ENCODE measurements around the gene EGFR.

DNA sequence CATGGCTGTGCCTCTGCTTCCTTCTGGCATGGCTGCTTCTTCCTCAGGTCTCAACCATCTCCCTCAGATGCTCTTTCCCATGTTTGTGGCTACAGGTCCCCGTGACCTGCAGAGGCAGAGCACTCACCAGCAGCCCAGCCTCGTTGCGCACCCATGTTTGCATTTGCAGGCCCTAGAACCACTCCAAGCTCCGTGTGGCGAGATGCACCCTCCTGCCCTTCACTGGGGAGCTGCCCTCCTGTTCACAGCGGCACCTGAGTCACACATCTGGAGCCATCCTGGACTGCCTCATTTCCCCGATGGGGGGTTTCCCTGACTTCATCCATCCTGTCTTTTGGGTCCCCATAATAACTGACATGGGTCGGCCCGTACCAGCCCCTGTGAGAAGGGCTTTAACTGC is 35.9 kb downstream of the EGFR start:
- TF ChIP-seq CTCF (IDR thresholded peaks at IDR 0.05) (no peak), POLR2A (IDR thresholded peaks at IDR 0.05) (no peak)

Data from right lobe of liver (tissue), 4 donors.